Nephron (organoid): Measurements from ENCODE around the gene MPHOSPH9.

Source experiments
- H3K27ac Mint-ChIP-seq, 3 experiments: 2 replicates each; pipeline ENCODE4 v1.8.0; 2020; ENCODE audit warnings: mixed read lengths in 3 of 3, mild to moderate bottlenecking in 2 of 3, moderate library complexity in 1 of 3
- H3K27me3 Mint-ChIP-seq: 2 replicates; pipeline ENCODE4 v1.8.0; 2021; ENCODE audit warnings: low read depth, mild to moderate bottlenecking, moderate library complexity, mixed read lengths
- H3K36me3 Mint-ChIP-seq: 2 replicates; pipeline ENCODE4 v1.8.0; 2020; ENCODE audit warnings: low read depth, mixed read lengths
- H3K4me1 Mint-ChIP-seq: 2 replicates; pipeline ENCODE4 v1.8.0; 2020; ENCODE audit warnings: mixed read lengths
- H3K4me3 Mint-ChIP-seq, 3 experiments: 2 replicates each; pipeline ENCODE4 v1.8.0; 2020; ENCODE audit warnings: mild to moderate bottlenecking in 3 of 3, mixed read lengths in 3 of 3, moderate library complexity in 2 of 3
- H3K9me3 Mint-ChIP-seq: 2 replicates; pipeline ENCODE4 v1.8.0; 2020; ENCODE audit warnings: mixed read lengths
- CTCF ChIP-seq, 3 experiments: fragments of 200-600 bp; sonication (generic); IDR thresholded peaks; one replicate each; pipeline ENCODE4 v1.5.0; 2021; ENCODE audit warnings: antibody characterized with exemption in 3 of 3; ENCODE audit not compliant: unreplicated experiment in 3 of 3

MPHOSPH9 gene

DNA sequence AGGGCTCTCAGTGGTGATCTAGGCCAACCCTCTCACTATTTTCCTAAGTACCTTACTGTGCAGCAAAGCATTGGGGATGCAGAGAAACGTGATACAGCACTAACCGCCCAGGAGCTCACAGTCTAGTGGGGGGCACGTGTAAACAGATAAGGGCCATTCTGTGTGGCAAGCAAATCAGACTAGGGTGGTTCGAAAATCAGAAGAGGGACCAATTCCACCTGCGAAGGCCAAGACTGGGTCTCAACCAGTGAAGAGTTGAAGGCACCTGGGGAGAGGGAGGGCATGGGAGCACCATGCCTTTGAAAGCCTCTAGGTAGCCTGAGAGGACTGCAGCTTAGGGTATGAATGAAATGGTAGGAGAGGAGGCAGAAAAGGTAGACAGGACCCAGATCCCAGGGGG lies 84.3 kb downstream of the MPHOSPH9 start:
- no peak for TF ChIP-seq CTCF (IDR thresholded peaks at IDR 0.05; ENCODE audit: unreplicated experiment in 3 of 3)
- peak overlapping the region in 1 of 3 experiments; percentile 54 for H3K27ac Mint-ChIP-seq
- peak overlapping the region; percentile 76 to 85 (median 84) for H3K4me3 Mint-ChIP-seq
- H3K9me3 Mint-ChIP-seq: no peaks in the 10 kb centered on the region
- H3K27me3 Mint-ChIP-seq: peaks cover 23% of the 10 kb centered on the region
- no peaks in the 10 kb centered on the region for H3K36me3 Mint-ChIP-seq
- H3K4me1 Mint-ChIP-seq: peaks cover 14% of the 10 kb centered on the region

- peak overlapping the region in 1 of 3 experiments; percentile 54 for H3K27ac Mint-ChIP-seq
These were observed 84.7 kb downstream of the MPHOSPH9 start for GRCh38 chr12:123148223-123148622.

GRCh38 chr12:123145211-123145610 lies 87.7 kb downstream of the MPHOSPH9 start:
- H3K27ac Mint-ChIP-seq: peak overlapping the region in 1 of 3 experiments; percentile 69
- no peaks in the 10 kb centered on the region for H3K9me3 Mint-ChIP-seq
- no peak overlapping the region for H3K4me3 Mint-ChIP-seq
- peaks cover 24% of the 10 kb centered on the region for H3K27me3 Mint-ChIP-seq
- TF ChIP-seq CTCF (IDR thresholded peaks at IDR 0.05; ENCODE audit: unreplicated experiment in 3 of 3): no peak
- H3K36me3 Mint-ChIP-seq: no peaks in the 10 kb centered on the region
- peaks cover 36% of the 10 kb centered on the region for H3K4me1 Mint-ChIP-seq

More at GRCh38 chr12:123148223-123148622, 84.7 kb downstream of the MPHOSPH9 start:
- peaks cover 14% of the 10 kb centered on the region for H3K4me1 Mint-ChIP-seq
- peaks cover 23% of the 10 kb centered on the region for H3K27me3 Mint-ChIP-seq
- H3K4me3 Mint-ChIP-seq: peak overlapping the region; percentile 76 to 85 (median 84)
- no peak for TF ChIP-seq CTCF (IDR thresholded peaks at IDR 0.05; ENCODE audit: unreplicated experiment in 3 of 3)
- no peaks in the 10 kb centered on the region for H3K36me3 Mint-ChIP-seq
- H3K9me3 Mint-ChIP-seq: no peaks in the 10 kb centered on the region

GRCh38 chr12:123143736-123144461 lies 89.0 kb downstream of the MPHOSPH9 start:
- Mint-ChIP-seq H3K4me1 (peaks cover 37% of the 10 kb centered on the region), H3K9me3 (no peaks in the 10 kb centered on the region), H3K4me3 (no peak overlapping the region), H3K36me3 (no peaks in the 10 kb centered on the region), H3K27me3 (peaks cover 13% of the 10 kb centered on the region), H3K27ac (peak overlapping the region in 2 of 3 experiments; percentile 7 to 23)
- no peak for TF ChIP-seq CTCF (IDR thresholded peaks at IDR 0.05; ENCODE audit: unreplicated experiment in 3 of 3)

- no peaks in the 10 kb centered on the region for H3K9me3 Mint-ChIP-seq
- H3K27me3 Mint-ChIP-seq: peaks cover 5% of the 10 kb centered on the region
- H3K27ac Mint-ChIP-seq: peak overlapping the region; percentile 71 to 99 (median 91)
- H3K4me1 Mint-ChIP-seq: peaks cover 37% of the 10 kb centered on the region
- no peaks in the 10 kb centered on the region for H3K36me3 Mint-ChIP-seq
- no peak overlapping the region for H3K4me3 Mint-ChIP-seq
- no peak for TF ChIP-seq CTCF (IDR thresholded peaks at IDR 0.05; ENCODE audit: unreplicated experiment in 3 of 3)
These were observed 89.8 kb downstream of the MPHOSPH9 start for GRCh38 chr12:123142921-123143735.
